Natural killer cell (primary cell): ENCODE data around the gene FTCD. TPM values are rescaled to one million over a fixed set of nuclear protein-coding genes. Genes with fewer than 3 reads are reported as not detected.

Source experiments
- ATAC-seq, 3 donors: fragments of 150-1000 bp in 2 of 3; fragments of 200-7000 bp in 1 of 3; cut with Tn5 transposase; 1 replicate in 1 of 3; 2 replicates in 2 of 3; pipeline ENCODE4 v1.10.0; 2021; ENCODE audit warnings: mild to moderate bottlenecking in 2 of 3, moderate library complexity in 2 of 3
- DNase-seq, 2 donors: peaks; one replicate each; pipeline versions ENCODE4 v3.0.0 to v3.0.0-alpha.2; 2013 to 2021; ENCODE audit warnings: mixed read lengths in 1 of 2
- H3K27ac ChIP-seq: one replicate; pipeline ENCODE4 v1.5.1; 2013; ENCODE audit warnings: mild to moderate bottlenecking, low read length
- H3K27me3 ChIP-seq: one replicate; pipeline ENCODE4 v1.6.1; 2013; ENCODE audit warnings: low read length; ENCODE audit not compliant: control insufficient read depth, insufficient read depth
- H3K36me3 ChIP-seq: one replicate; pipeline ENCODE4 v1.6.1; 2013; ENCODE audit warnings: low read length; ENCODE audit not compliant: control insufficient read depth, insufficient read depth
- H3K4me1 ChIP-seq: one replicate; pipeline ENCODE4 v1.6.1; 2013; ENCODE audit warnings: low read length; ENCODE audit not compliant: control insufficient read depth, insufficient read depth
- H3K4me3 ChIP-seq: one replicate; pipeline ENCODE4 v1.5.1; 2013; ENCODE audit warnings: low read length
- H3K9me3 ChIP-seq: one replicate; pipeline ENCODE4 v1.6.1; 2013; ENCODE audit warnings: low read length; ENCODE audit not compliant: control insufficient read depth, insufficient read depth
- H3K27ac Mint-ChIP-seq, 2 donors: one replicate each; pipeline ENCODE4 v1.8.0; 2022; ENCODE audit warnings: mild to moderate bottlenecking in 2 of 2, mixed read lengths in 2 of 2, moderate library complexity in 1 of 2
- H3K27me3 Mint-ChIP-seq, 2 donors: one replicate each; pipeline ENCODE4 v1.8.0; 2022; ENCODE audit warnings: low read depth in 2 of 2, mixed read lengths in 2 of 2
- H3K36me3 Mint-ChIP-seq: one replicate; pipeline ENCODE4 v1.8.0; 2022; ENCODE audit warnings: mixed read lengths
- H3K4me1 Mint-ChIP-seq, 2 donors: one replicate each; pipeline ENCODE4 v1.8.0; 2022; ENCODE audit warnings: mixed read lengths in 2 of 2
- H3K4me3 Mint-ChIP-seq: one replicate; pipeline ENCODE4 v1.8.0; 2022; ENCODE audit warnings: mild to moderate bottlenecking, moderate library complexity, mixed read lengths
- H3K9me3 Mint-ChIP-seq, 2 donors: one replicate each; pipeline ENCODE4 v1.8.0; 2022; ENCODE audit warnings: mixed read lengths in 2 of 2
- WGBS: methylation state at CpG from one replicate; pipeline ENCODE4 v1.1.7; 2013; ENCODE audit warnings: missing lambda C conversion rate; ENCODE audit not compliant: insufficient coverage; 5-methylcytosine and 5-hydroxymethylcytosine counted together
- intact Hi-C: fragments of 100-400 bp; cut with micrococcal nuclease; formaldehyde crosslinking; loops from one replicate; pipeline ENCODE4 v1.14.2; 2022
- total RNA-seq, 4 donors: library from RNA; stranded (reverse); fragments of 120-200 nt in 1 of 4; gene quantifications; one replicate each; pipeline versions ENCODE4 v1.2.3 to v1.2.4, GENCODE V29; 2013 to 2022
- TF ChIP-seq, protein P1 (sequence below): fragments of 200-600 bp; IDR thresholded peaks from one replicate; pipeline ENCODE4 v1.8.0; 2022; ENCODE audit warnings: antibody characterized with exemption

Gene FTCD
- total RNA-seq, 3 donors from 2014 or later (not counting 1 experiment from before 2014, with no cell fraction given) = 0.34 TPM; not detected in 2

DNA sequence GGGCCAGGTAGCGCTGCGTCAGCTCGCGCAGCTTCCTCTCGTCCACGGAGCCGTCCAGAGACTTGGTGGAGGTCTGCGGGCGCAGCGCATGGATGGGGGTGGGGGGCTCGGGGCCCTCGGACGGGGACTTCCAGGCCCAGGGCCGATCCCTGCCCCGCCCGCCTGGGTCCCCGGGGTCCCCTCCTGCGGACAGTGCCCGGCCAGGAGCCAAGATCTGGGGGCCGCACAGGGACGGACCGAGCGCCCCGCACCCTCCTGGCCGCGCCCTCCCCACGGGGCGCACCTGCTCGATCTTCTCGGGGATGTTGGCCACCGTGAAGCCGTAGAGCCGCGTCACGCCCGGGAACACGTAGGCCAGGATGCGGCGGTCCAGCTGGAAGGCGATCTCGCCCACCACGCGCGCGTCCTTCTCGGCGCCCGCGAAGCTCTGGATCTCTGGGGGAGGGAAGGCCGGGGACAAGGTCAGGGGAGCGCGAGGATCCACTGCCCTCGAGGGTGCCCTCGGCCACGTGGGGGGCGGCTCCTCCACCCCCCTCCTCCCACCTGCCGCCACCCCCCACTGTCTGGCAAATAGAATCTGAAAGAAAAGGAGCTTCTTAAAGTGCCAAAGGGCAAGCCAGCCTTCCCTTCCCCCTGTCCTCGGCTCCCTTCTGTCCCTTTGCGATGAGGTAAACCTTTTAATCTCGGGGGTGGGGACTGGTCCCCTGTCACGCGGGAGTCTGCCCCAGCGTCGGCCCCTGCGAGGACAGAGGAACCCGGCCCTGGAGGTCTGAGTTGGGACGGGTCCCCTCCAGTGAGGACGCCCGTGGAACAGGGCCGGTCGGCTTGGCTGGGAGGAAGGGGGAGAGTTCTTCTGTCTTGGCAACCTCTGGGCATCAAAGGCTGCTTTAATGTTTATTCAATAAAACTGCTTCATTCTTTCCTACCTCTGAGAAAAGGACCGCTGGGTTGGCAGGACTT lies 6.5 kb upstream of the FTCD start:
- DNase-seq = no peak
- no peak overlapping the region for H3K4me3 ChIP-seq
- H3K9me3 Mint-ChIP-seq = no peaks in the 10 kb centered on the region
- H3K27me3 Mint-ChIP-seq = peaks cover 11 to 12% of the 10 kb centered on the region in 2 donors
- intact Hi-C loops = no loop called here
- ATAC-seq = no peak
- H3K27ac Mint-ChIP-seq = no peak overlapping the region
- no peak overlapping the region for H3K27ac ChIP-seq
- TF ChIP-seq, protein P1, sequence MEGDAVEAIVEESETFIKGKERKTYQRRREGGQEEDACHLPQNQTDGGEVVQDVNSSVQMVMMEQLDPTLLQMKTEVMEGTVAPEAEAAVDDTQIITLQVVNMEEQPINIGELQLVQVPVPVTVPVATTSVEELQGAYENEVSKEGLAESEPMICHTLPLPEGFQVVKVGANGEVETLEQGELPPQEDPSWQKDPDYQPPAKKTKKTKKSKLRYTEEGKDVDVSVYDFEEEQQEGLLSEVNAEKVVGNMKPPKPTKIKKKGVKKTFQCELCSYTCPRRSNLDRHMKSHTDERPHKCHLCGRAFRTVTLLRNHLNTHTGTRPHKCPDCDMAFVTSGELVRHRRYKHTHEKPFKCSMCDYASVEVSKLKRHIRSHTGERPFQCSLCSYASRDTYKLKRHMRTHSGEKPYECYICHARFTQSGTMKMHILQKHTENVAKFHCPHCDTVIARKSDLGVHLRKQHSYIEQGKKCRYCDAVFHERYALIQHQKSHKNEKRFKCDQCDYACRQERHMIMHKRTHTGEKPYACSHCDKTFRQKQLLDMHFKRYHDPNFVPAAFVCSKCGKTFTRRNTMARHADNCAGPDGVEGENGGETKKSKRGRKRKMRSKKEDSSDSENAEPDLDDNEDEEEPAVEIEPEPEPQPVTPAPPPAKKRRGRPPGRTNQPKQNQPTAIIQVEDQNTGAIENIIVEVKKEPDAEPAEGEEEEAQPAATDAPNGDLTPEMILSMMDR = no peak
- no peaks in the 10 kb centered on the region for H3K36me3 ChIP-seq
- H3K9me3 ChIP-seq = no peaks in the 10 kb centered on the region
- no peaks in the 10 kb centered on the region for H3K4me1 Mint-ChIP-seq
- H3K36me3 Mint-ChIP-seq = no peaks in the 10 kb centered on the region
- 89% methylated on average over 68 of the region's 72 CpGs for WGBS
- no peak overlapping the region for H3K4me3 Mint-ChIP-seq
- no peaks in the 10 kb centered on the region for H3K27me3 ChIP-seq
- H3K4me1 ChIP-seq = no peaks in the 10 kb centered on the region

DNA sequence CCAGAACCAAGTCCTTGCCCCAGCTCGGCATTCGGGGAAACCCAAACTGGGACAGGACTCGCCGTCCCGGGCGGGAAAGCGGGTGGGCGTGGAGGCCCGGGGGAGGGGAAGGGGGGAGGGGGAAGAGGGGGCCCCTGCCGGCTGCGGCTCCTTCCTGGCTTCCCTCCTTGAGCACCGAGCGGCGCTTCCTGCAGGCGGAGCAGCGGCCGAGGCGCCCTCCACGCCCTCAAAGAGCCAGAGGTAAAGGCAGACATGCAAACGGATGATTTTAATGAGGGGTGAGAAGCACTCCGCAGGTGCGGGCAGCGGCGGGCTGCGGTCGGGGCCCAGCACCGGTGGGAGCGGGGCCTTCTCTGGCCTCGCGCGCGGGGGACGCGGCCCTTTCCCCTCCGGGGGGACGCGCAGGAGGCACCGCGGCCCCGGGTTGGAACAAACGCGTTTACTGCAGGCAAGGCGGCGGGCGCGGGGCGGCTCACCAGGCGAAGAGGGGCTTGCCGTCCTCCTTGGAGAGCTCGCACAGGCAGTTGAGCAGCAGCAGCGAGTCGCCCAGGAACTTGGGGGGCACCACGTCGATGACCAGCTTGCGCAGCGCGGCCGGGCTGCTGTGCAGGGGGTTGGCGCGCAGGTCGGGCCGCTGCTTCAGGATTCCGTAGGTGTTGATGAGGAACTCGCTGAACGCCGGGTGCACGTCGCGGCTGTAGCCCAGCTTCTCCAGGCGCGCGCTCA lies 5.7 kb upstream of the FTCD start:
- Histone ChIP-seq H3K4me3 (no peak overlapping the region), H3K27me3 (no peaks in the 10 kb centered on the region), H3K4me1 (no peaks in the 10 kb centered on the region), H3K9me3 (no peaks in the 10 kb centered on the region), H3K36me3 (no peaks in the 10 kb centered on the region), H3K27ac (no peak overlapping the region)
- Mint-ChIP-seq H3K27ac (no peak overlapping the region), H3K9me3 (no peaks in the 10 kb centered on the region), H3K4me1 (no peaks in the 10 kb centered on the region), H3K36me3 (no peaks in the 10 kb centered on the region), H3K27me3 (peaks cover 11 to 12% of the 10 kb centered on the region in 2 donors), H3K4me3 (peak overlapping the region; percentile 69)
- intact Hi-C loops = no loop called here
- WGBS = 89% methylated on average over 65 of the region's 72 CpGs
- TF ChIP-seq, protein P1 = no peak
- ATAC-seq (peak in 2 of 3 donors; percentile 38 to 47), DNase-seq (peak in 1 of 2 donors; percentile 28)

DNA sequence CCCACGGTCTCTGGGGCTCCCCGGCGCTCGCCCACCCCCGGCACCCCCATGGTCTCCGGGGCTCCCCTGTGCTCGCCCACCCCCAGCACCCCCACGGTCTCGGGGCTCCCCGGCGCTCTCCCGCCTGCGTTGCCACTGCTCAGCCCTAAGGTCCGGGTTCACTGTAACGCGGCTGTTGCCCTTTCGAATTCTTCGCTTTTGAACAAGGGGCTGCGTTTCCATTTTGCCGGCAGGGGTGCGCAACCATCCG lies 5.2 kb upstream of the FTCD start:
- Histone ChIP-seq H3K27me3 (no peaks in the 10 kb centered on the region), H3K9me3 (no peaks in the 10 kb centered on the region), H3K27ac (no peak overlapping the region), H3K4me1 (no peaks in the 10 kb centered on the region), H3K4me3 (no peak overlapping the region), H3K36me3 (no peaks in the 10 kb centered on the region)
- WGBS = 97% methylated on average over 22 of the region's 22 CpGs
- ATAC-seq = no peak
- no peak overlapping the region for H3K4me3 Mint-ChIP-seq
- intact Hi-C loops = no loop called here
- H3K27ac Mint-ChIP-seq = no peak overlapping the region
- no peaks in the 10 kb centered on the region for H3K9me3 Mint-ChIP-seq
- TF ChIP-seq, protein P1 = no peak
- H3K4me1 Mint-ChIP-seq = no peaks in the 10 kb centered on the region
- peaks cover 11 to 12% of the 10 kb centered on the region in 2 donors for H3K27me3 Mint-ChIP-seq
- H3K36me3 Mint-ChIP-seq = no peaks in the 10 kb centered on the region
- peak in 1 of 2 donors; percentile 13 for DNase-seq
